GM21576 (cell line): ENCODE measurements around the gene GPR50.

ENCODE experiments used
- ATAC-seq: cut with Tn5 transposase; IDR thresholded peaks from one replicate; pipeline ENCODE4 v1.9.1; 2021; ENCODE audit warnings: mild to moderate bottlenecking, moderate library complexity; ENCODE audit not compliant: unreplicated experiment

The GPR50 gene

GRCh38 chrX:151226941-151227340 lies 50.6 kb downstream of the GPR50 start:
- no peak for ATAC-seq

GRCh38 chrX:151227627-151228026 lies 51.2 kb downstream of the GPR50 start:
- no peak for ATAC-seq

- ATAC-seq, result no peak
Measured at GRCh38 chrX:151228935-151229334, 52.6 kb downstream of the GPR50 start.
